Ecto neural progenitor cell (in vitro differentiated cells): Measurements from ENCODE around the gene STK32B.
"Not testable (repeated sequence)": the region's sequence is repeated elsewhere in the genome, so short reads cannot be mapped to it uniquely, and the experiment has no call there.

Experiments used
- DNase-seq: peaks from one replicate; pipeline ENCODE4 v3.0.0-alpha.2; 2018; ENCODE audit warnings: low spot score

The STK32B gene

GRCh38 chr4:5266991-5267390 is 215.7 kb downstream of the STK32B start:
- DNase-seq, result no peak

- DNase-seq, result no peak
These were observed 216.1 kb downstream of the STK32B start for GRCh38 chr4:5267408-5267807.

- DNase-seq, result no peak
These were observed 225.3 kb downstream of the STK32B start for GRCh38 chr4:5276475-5277075.

GRCh38 chr4:5277079-5277478 is 225.8 kb downstream of the STK32B start:
- no peak for DNase-seq

- no peak for DNase-seq
These were observed 226.9 kb downstream of the STK32B start for GRCh38 chr4:5278213-5278612.

- DNase-seq, result not testable (repeated sequence)
These were observed 228.8 kb downstream of the STK32B start for GRCh38 chr4:5280069-5280468.

- no peak for DNase-seq
These were observed 229.5 kb downstream of the STK32B start for GRCh38 chr4:5280828-5281227.

- no peak for DNase-seq
These were observed 232.6 kb downstream of the STK32B start for GRCh38 chr4:5283837-5284236.

- DNase-seq, result no peak
These were observed 233.2 kb downstream of the STK32B start for GRCh38 chr4:5284517-5284916.

GRCh38 chr4:5292101-5292500 is 240.8 kb downstream of the STK32B start:
- no peak for DNase-seq

GRCh38 chr4:5298000-5298787 is 246.9 kb downstream of the STK32B start:
- DNase-seq, result not testable (repeated sequence)

- no peak for DNase-seq
These were observed 249.0 kb downstream of the STK32B start for GRCh38 chr4:5300283-5300682.

- no peak for DNase-seq
These were observed 256.6 kb downstream of the STK32B start for GRCh38 chr4:5307928-5308327.

GRCh38 chr4:5322321-5322720 is 271.0 kb downstream of the STK32B start:
- no peak for DNase-seq

- no peak for DNase-seq
These were observed 279.2 kb downstream of the STK32B start for GRCh38 chr4:5330339-5330989.

- no peak for DNase-seq
These were observed 286.5 kb downstream of the STK32B start for GRCh38 chr4:5337731-5338130.

- DNase-seq, result no peak
These were observed 287.3 kb downstream of the STK32B start for GRCh38 chr4:5338531-5338930.

- DNase-seq, result no peak
These were observed 289.7 kb downstream of the STK32B start for GRCh38 chr4:5340991-5341451.

GRCh38 chr4:5341526-5341925 is 290.2 kb downstream of the STK32B start:
- no peak for DNase-seq

GRCh38 chr4:5355846-5356245 is 304.6 kb downstream of the STK32B start:
- no peak for DNase-seq

- no peak for DNase-seq
These were observed 306.6 kb downstream of the STK32B start for GRCh38 chr4:5357870-5358269.

- no peak for DNase-seq
These were observed 310.7 kb downstream of the STK32B start for GRCh38 chr4:5361968-5362367.

- no peak for DNase-seq
These were observed 313.1 kb downstream of the STK32B start for GRCh38 chr4:5364406-5364805.
